WTC11 (cell line): ENCODE measurements around the gene AGBL4. TPM values are rescaled to one million over a fixed set of nuclear protein-coding genes. Genes with fewer than 3 reads are reported as not detected.

Source experiments
- ATAC-seq: fragments of 200-7000 bp; cut with Tn5 transposase; 2 replicates; pipeline ENCODE4 v1.10.0; 2021; ENCODE audit warnings: mild to moderate bottlenecking, moderate library complexity
- CTCF ChIA-PET: fragments of 300-600 bp; sonication (Branson Sonifier 250); formaldehyde crosslinking; loops from one replicate; lab custom pipeline; 2021; ENCODE audit warnings: antibody characterized with exemption; lab: Charles Lee
- POLR2A ChIA-PET: fragments of 350-600 bp; sonication (Branson Sonifier 250); formaldehyde crosslinking; loops from one replicate; lab custom pipeline; 2021; ENCODE audit warnings: antibody characterized with exemption; lab: Charles Lee
- DNase-seq: peaks from one replicate; pipeline ENCODE4 v3.0.0; 2021; ENCODE audit warnings: low spot score
- H3K27ac Mint-ChIP-seq: 2 replicates; pipeline ENCODE4 v1.8.0; 2021; ENCODE audit warnings: mixed read lengths
- H3K27me3 Mint-ChIP-seq: 2 replicates; pipeline ENCODE4 v1.8.0; 2021; ENCODE audit warnings: low read depth, mild to moderate bottlenecking, moderate library complexity, mixed read lengths
- H3K36me3 Mint-ChIP-seq: 2 replicates; pipeline ENCODE4 v1.8.0; 2021; ENCODE audit warnings: mixed read lengths
- H3K4me1 Mint-ChIP-seq: 2 replicates; pipeline ENCODE4 v1.8.0; 2022; ENCODE audit warnings: mixed read lengths
- H3K4me3 Mint-ChIP-seq: 2 replicates; pipeline ENCODE4 v1.8.0; 2021; ENCODE audit warnings: mild to moderate bottlenecking, moderate library complexity, mixed read lengths
- H3K9me3 Mint-ChIP-seq: 2 replicates; pipeline ENCODE4 v1.8.0; 2021; ENCODE audit warnings: mixed read lengths
- ESRRA ChIP-seq: sonication (generic); formaldehyde crosslinking; IDR thresholded peaks from 2 replicates; pipeline ENCODE4 v1.8.1; 2022; ENCODE audit warnings: mild to moderate bottlenecking, missing genetic modification reagents, borderline replicate concordance
- FOXK1 ChIP-seq: sonication (generic); formaldehyde crosslinking; IDR thresholded peaks from 2 replicates; pipeline ENCODE4 v1.8.0; 2022; ENCODE audit warnings: mild to moderate bottlenecking, moderate library complexity, missing genetic modification reagents
- FOXP1 ChIP-seq: sonication (generic); formaldehyde crosslinking; IDR thresholded peaks from 2 replicates; pipeline ENCODE4 v1.8.0; 2022; ENCODE audit warnings: missing genetic modification reagents, mild to moderate bottlenecking, moderate library complexity, borderline replicate concordance
- GRHL2 ChIP-seq: fragments of 250-450 bp; sonication (Bioruptor Pico); IDR thresholded peaks from 2 replicates; pipeline ENCODE4 v1.8.0; 2022; ENCODE audit warnings: mild to moderate bottlenecking, moderate library complexity; ENCODE audit not compliant: insufficient replicate concordance, severe bottlenecking
- MYBL2 ChIP-seq: sonication (generic); formaldehyde crosslinking; IDR thresholded peaks from 2 replicates; pipeline ENCODE4 v1.8.1; 2023; ENCODE audit warnings: mild to moderate bottlenecking, moderate library complexity, missing genetic modification reagents
- RORB ChIP-seq: fragments of 250-450 bp; sonication (Bioruptor Pico); IDR thresholded peaks from 2 replicates; pipeline ENCODE4 v1.9.0; 2021; ENCODE audit warnings: mild to moderate bottlenecking
- TEAD4 ChIP-seq: sonication (generic); formaldehyde crosslinking; IDR thresholded peaks from 2 replicates; pipeline ENCODE4 v1.8.0; 2022; ENCODE audit warnings: mild to moderate bottlenecking, missing genetic modification reagents
- total RNA-seq: library from RNA; stranded (reverse); gene quantifications from 3 replicates; pipeline ENCODE4 v1.2.3, GENCODE V29; 2021
- TF ChIP-seq, protein P1 (sequence below): sonication (generic); formaldehyde crosslinking; IDR thresholded peaks from 2 replicates; pipeline ENCODE4 v1.8.1; 2023; ENCODE audit warnings: mild to moderate bottlenecking, missing genetic modification reagents, borderline replicate concordance
- TF ChIP-seq, protein P2 (sequence below): fragments of 200-600 bp; IDR thresholded peaks from 2 replicates; pipeline ENCODE4 v1.8.0; 2022; ENCODE audit warnings: antibody characterized with exemption
- TF ChIP-seq, protein P3 (sequence below): fragments of 250-450 bp; sonication (Bioruptor Pico); IDR thresholded peaks from 2 replicates; pipeline ENCODE4 v1.9.0; 2021; ENCODE audit warnings: moderate library complexity, mild to moderate bottlenecking, inconsistent platforms, borderline replicate concordance
- TF ChIP-seq, protein P4 (sequence below): sonication (generic); formaldehyde crosslinking; IDR thresholded peaks from 2 replicates; pipeline ENCODE4 v1.8.1; 2022; ENCODE audit warnings: low read depth, mild to moderate bottlenecking, moderate library complexity, missing genetic modification reagents, borderline replicate concordance
- TF ChIP-seq, protein P5 (sequence below): sonication (generic); formaldehyde crosslinking; IDR thresholded peaks from 2 replicates; pipeline ENCODE4 v1.8.0; 2022; ENCODE audit warnings: mild to moderate bottlenecking, missing genetic modification reagents
- TF ChIP-seq, protein P6 (sequence below): sonication (generic); formaldehyde crosslinking; IDR thresholded peaks from 2 replicates; pipeline ENCODE4 v1.8.0; 2022; ENCODE audit warnings: mild to moderate bottlenecking, missing genetic modification reagents
- TF ChIP-seq, protein P7 (sequence below): sonication (generic); formaldehyde crosslinking; IDR thresholded peaks from 2 replicates; pipeline ENCODE4 v1.8.0; 2023; ENCODE audit warnings: missing genetic modification reagents, mild to moderate bottlenecking, borderline replicate concordance
- TF ChIP-seq, protein P8 (sequence below): sonication (generic); formaldehyde crosslinking; IDR thresholded peaks from 2 replicates; pipeline ENCODE4 v1.8.1; 2022; ENCODE audit warnings: mild to moderate bottlenecking, moderate library complexity, missing genetic modification reagents
- TF ChIP-seq, protein P9 (sequence below): sonication (generic); formaldehyde crosslinking; conservative IDR thresholded peaks from 2 replicates; pipeline ENCODE4 v1.8.1; 2023; ENCODE audit warnings: mild to moderate bottlenecking, low read depth, missing genetic modification reagents, moderate library complexity

AGBL4 gene
- total RNA-seq, 1 experiment from 2014 or later = 0.87 TPM

DNA sequence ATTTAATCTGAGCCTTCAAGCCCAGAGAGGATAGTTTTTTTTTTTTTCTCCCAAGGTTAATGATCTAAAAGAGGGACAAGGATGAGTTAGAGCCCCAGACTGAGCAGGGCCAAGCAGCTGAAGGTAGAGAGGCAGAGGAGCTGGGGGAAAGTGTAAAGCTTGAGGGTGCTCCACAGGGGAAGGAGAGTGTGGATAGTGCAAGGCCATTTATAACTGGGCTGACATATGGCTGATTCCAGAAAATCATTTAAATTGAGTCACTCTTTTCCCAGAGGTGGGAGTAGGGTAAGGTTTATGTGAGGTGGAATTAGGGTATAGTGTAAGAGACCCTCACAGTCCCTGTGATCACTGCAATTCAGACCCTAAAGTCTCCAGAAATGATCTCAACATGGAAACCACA, 1302.8 kb downstream of the AGBL4 start (continued):
- TF ChIP-seq, protein P1, sequence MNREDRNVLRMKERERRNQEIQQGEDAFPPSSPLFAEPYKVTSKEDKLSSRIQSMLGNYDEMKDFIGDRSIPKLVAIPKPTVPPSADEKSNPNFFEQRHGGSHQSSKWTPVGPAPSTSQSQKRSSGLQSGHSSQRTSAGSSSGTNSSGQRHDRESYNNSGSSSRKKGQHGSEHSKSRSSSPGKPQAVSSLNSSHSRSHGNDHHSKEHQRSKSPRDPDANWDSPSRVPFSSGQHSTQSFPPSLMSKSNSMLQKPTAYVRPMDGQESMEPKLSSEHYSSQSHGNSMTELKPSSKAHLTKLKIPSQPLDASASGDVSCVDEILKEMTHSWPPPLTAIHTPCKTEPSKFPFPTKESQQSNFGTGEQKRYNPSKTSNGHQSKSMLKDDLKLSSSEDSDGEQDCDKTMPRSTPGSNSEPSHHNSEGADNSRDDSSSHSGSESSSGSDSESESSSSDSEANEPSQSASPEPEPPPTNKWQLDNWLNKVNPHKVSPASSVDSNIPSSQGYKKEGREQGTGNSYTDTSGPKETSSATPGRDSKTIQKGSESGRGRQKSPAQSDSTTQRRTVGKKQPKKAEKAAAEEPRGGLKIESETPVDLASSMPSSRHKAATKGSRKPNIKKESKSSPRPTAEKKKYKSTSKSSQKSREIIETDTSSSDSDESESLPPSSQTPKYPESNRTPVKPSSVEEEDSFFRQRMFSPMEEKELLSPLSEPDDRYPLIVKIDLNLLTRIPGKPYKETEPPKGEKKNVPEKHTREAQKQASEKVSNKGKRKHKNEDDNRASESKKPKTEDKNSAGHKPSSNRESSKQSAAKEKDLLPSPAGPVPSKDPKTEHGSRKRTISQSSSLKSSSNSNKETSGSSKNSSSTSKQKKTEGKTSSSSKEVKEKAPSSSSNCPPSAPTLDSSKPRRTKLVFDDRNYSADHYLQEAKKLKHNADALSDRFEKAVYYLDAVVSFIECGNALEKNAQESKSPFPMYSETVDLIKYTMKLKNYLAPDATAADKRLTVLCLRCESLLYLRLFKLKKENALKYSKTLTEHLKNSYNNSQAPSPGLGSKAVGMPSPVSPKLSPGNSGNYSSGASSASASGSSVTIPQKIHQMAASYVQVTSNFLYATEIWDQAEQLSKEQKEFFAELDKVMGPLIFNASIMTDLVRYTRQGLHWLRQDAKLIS = no peak
- TF ChIP-seq, protein P2, sequence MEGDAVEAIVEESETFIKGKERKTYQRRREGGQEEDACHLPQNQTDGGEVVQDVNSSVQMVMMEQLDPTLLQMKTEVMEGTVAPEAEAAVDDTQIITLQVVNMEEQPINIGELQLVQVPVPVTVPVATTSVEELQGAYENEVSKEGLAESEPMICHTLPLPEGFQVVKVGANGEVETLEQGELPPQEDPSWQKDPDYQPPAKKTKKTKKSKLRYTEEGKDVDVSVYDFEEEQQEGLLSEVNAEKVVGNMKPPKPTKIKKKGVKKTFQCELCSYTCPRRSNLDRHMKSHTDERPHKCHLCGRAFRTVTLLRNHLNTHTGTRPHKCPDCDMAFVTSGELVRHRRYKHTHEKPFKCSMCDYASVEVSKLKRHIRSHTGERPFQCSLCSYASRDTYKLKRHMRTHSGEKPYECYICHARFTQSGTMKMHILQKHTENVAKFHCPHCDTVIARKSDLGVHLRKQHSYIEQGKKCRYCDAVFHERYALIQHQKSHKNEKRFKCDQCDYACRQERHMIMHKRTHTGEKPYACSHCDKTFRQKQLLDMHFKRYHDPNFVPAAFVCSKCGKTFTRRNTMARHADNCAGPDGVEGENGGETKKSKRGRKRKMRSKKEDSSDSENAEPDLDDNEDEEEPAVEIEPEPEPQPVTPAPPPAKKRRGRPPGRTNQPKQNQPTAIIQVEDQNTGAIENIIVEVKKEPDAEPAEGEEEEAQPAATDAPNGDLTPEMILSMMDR = no peak
- no peak for TF ChIP-seq MYBL2
- TF ChIP-seq, protein P3, sequence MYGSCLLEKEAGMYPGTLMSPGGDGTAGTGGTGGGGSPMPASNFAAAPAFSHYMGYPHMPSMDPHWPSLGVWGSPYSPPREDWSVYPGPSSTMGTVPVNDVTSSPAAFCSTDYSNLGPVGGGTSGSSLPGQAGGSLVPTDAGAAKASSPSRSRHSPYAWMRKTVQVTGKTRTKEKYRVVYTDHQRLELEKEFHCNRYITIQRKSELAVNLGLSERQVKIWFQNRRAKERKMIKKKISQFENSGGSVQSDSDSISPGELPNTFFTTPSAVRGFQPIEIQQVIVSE (CRISPR knock-in tag) = no peak
- TF ChIP-seq RORB (CRISPR knock-in tag) = no peak
- TF ChIP-seq, protein P4, sequence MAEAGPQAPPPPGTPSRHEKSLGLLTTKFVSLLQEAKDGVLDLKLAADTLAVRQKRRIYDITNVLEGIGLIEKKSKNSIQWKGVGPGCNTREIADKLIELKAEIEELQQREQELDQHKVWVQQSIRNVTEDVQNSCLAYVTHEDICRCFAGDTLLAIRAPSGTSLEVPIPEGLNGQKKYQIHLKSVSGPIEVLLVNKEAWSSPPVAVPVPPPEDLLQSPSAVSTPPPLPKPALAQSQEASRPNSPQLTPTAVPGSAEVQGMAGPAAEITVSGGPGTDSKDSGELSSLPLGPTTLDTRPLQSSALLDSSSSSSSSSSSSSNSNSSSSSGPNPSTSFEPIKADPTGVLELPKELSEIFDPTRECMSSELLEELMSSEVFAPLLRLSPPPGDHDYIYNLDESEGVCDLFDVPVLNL = no peak
- TF ChIP-seq, protein P5, sequence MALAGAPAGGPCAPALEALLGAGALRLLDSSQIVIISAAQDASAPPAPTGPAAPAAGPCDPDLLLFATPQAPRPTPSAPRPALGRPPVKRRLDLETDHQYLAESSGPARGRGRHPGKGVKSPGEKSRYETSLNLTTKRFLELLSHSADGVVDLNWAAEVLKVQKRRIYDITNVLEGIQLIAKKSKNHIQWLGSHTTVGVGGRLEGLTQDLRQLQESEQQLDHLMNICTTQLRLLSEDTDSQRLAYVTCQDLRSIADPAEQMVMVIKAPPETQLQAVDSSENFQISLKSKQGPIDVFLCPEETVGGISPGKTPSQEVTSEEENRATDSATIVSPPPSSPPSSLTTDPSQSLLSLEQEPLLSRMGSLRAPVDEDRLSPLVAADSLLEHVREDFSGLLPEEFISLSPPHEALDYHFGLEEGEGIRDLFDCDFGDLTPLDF = no peak
- TF ChIP-seq, all 79 proteins: peak for 0

DNA sequence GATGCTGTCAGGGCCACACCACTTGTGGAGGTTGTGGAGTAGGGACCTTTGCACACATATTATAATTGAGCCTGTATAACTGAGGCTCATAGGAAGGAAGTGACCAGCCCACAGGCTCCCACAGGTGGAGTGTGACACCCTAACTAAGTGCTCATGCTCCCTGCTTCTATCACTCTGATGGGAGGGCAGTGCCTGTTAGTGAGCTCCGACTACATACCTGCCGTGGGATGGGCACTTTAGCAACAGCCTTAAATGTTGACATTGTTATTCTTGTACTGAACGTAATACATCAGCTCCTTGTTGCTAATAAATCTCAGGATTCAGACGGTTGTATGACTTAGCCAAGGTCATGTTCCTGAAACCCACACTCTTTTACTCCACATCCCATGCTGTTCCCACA, 1305.0 kb downstream of the AGBL4 start:
- DNase-seq (no peak), ATAC-seq (no peak)
- Mint-ChIP-seq H3K4me1 (no peaks in the 10 kb centered on the region), H3K36me3 (no peaks in the 10 kb centered on the region), H3K27ac (no peak overlapping the region), H3K27me3 (no peaks in the 10 kb centered on the region), H3K9me3 (no peaks in the 10 kb centered on the region), H3K4me3 (no peak overlapping the region)
- CTCF ChIA-PET = interaction anchor here (1.2 kb wide), 1 partner anchor 146 kb away, joined by 3 read pairs; no protein-coding TSS in a partner anchor
- POLR2A ChIA-PET = no interaction called here
- TF ChIP-seq, protein P6, sequence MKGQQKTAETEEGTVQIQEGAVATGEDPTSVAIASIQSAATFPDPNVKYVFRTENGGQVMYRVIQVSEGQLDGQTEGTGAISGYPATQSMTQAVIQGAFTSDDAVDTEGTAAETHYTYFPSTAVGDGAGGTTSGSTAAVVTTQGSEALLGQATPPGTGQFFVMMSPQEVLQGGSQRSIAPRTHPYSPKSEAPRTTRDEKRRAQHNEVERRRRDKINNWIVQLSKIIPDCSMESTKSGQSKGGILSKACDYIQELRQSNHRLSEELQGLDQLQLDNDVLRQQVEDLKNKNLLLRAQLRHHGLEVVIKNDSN (CRISPR knock-in tag) = no peak
- TF ChIP-seq, protein P7, sequence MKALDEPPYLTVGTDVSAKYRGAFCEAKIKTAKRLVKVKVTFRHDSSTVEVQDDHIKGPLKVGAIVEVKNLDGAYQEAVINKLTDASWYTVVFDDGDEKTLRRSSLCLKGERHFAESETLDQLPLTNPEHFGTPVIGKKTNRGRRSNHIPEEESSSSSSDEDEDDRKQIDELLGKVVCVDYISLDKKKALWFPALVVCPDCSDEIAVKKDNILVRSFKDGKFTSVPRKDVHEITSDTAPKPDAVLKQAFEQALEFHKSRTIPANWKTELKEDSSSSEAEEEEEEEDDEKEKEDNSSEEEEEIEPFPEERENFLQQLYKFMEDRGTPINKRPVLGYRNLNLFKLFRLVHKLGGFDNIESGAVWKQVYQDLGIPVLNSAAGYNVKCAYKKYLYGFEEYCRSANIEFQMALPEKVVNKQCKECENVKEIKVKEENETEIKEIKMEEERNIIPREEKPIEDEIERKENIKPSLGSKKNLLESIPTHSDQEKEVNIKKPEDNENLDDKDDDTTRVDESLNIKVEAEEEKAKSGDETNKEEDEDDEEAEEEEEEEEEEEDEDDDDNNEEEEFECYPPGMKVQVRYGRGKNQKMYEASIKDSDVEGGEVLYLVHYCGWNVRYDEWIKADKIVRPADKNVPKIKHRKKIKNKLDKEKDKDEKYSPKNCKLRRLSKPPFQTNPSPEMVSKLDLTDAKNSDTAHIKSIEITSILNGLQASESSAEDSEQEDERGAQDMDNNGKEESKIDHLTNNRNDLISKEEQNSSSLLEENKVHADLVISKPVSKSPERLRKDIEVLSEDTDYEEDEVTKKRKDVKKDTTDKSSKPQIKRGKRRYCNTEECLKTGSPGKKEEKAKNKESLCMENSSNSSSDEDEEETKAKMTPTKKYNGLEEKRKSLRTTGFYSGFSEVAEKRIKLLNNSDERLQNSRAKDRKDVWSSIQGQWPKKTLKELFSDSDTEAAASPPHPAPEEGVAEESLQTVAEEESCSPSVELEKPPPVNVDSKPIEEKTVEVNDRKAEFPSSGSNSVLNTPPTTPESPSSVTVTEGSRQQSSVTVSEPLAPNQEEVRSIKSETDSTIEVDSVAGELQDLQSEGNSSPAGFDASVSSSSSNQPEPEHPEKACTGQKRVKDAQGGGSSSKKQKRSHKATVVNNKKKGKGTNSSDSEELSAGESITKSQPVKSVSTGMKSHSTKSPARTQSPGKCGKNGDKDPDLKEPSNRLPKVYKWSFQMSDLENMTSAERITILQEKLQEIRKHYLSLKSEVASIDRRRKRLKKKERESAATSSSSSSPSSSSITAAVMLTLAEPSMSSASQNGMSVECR (CRISPR knock-in tag) = no peak
- TF ChIP-seq FOXK1 (CRISPR knock-in tag) (no peak), TEAD4 (no peak), ESRRA (CRISPR knock-in tag) (no peak), GRHL2 (CRISPR knock-in tag) (no peak), FOXP1 (CRISPR knock-in tag) (no peak)
- TF ChIP-seq, protein P8, sequence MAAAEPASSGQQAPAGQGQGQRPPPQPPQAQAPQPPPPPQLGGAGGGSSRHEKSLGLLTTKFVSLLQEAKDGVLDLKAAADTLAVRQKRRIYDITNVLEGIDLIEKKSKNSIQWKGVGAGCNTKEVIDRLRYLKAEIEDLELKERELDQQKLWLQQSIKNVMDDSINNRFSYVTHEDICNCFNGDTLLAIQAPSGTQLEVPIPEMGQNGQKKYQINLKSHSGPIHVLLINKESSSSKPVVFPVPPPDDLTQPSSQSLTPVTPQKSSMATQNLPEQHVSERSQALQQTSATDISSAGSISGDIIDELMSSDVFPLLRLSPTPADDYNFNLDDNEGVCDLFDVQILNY (CRISPR knock-in tag) = no peak
- TF ChIP-seq, protein P9, sequence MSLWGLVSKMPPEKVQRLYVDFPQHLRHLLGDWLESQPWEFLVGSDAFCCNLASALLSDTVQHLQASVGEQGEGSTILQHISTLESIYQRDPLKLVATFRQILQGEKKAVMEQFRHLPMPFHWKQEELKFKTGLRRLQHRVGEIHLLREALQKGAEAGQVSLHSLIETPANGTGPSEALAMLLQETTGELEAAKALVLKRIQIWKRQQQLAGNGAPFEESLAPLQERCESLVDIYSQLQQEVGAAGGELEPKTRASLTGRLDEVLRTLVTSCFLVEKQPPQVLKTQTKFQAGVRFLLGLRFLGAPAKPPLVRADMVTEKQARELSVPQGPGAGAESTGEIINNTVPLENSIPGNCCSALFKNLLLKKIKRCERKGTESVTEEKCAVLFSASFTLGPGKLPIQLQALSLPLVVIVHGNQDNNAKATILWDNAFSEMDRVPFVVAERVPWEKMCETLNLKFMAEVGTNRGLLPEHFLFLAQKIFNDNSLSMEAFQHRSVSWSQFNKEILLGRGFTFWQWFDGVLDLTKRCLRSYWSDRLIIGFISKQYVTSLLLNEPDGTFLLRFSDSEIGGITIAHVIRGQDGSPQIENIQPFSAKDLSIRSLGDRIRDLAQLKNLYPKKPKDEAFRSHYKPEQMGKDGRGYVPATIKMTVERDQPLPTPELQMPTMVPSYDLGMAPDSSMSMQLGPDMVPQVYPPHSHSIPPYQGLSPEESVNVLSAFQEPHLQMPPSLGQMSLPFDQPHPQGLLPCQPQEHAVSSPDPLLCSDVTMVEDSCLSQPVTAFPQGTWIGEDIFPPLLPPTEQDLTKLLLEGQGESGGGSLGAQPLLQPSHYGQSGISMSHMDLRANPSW (CRISPR knock-in tag) = no peak
